Caco-2 (cell line): Measurements from ENCODE around the gene ADGRL3. TPM values are rescaled to one million over a fixed set of nuclear protein-coding genes. Genes with fewer than 3 reads are reported as not detected.

Experiments used
- BruUV-seq: library from RNA; stranded (reverse); fragments of 400-500 nt; replicated peaks from 2 replicates; lab custom pipeline; 2021; lab: Mats Ljungman, UMichigan
- CTCF ChIA-PET: fragments of 300-600 bp; sonication (Branson Sonifier 250); formaldehyde crosslinking; loops from one replicate; lab custom pipeline; 2022; ENCODE audit warnings: antibody characterized with exemption; lab: Charles Lee
- POLR2A ChIA-PET: fragments of 300-600 bp; sonication (Branson Sonifier 250); formaldehyde crosslinking; loops from one replicate; lab custom pipeline; 2022; ENCODE audit warnings: antibody characterized with exemption; lab: Charles Lee
- DNase-seq, 2 experiments: peaks; one replicate each; pipeline versions ENCODE4 v3.0.0 to v3.0.0-alpha.2; 2020 to 2022
- H3K27me3 ChIP-seq: replicated peaks from 2 replicates; pipeline ENCODE4 v1.6.0; 2011; ENCODE audit warnings: low read length; ENCODE audit not compliant: control insufficient read depth, insufficient read depth
- H3K36me3 ChIP-seq: 2 replicates; pipeline ENCODE4 v1.5.1; 2011; ENCODE audit warnings: low read length; ENCODE audit not compliant: control insufficient read depth, insufficient read depth
- H3K4me1 ChIP-seq: fragments of 250-450 bp; sonication (Bioruptor Pico); 2 replicates; pipeline ENCODE4 v1.5.1; 2020; ENCODE audit warnings: mild to moderate bottlenecking
- H3K4me3 ChIP-seq: 2 replicates; pipeline ENCODE4 v1.5.1; 2011; ENCODE audit warnings: low read depth, mild to moderate bottlenecking, control low read depth, low read length
- H3K9me3 ChIP-seq: fragments of 250-450 bp; sonication (Bioruptor Pico); 2 replicates; pipeline ENCODE4 v1.5.1; 2020; ENCODE audit warnings: mild to moderate bottlenecking, moderate library complexity
- H3K27ac Mint-ChIP-seq: one replicate; pipeline ENCODE4 v1.8.0; 2022; ENCODE audit warnings: mixed read lengths; ENCODE audit not compliant: unreplicated experiment
- H3K27me3 Mint-ChIP-seq: one replicate; pipeline ENCODE4 v1.8.0; 2022; ENCODE audit warnings: mixed read lengths; ENCODE audit not compliant: insufficient read depth, unreplicated experiment
- H3K36me3 Mint-ChIP-seq: one replicate; pipeline ENCODE4 v1.8.0; 2022; ENCODE audit warnings: mild to moderate bottlenecking, mixed read lengths; ENCODE audit not compliant: insufficient read depth, unreplicated experiment
- H3K4me1 Mint-ChIP-seq: one replicate; pipeline ENCODE4 v1.8.0; 2022; ENCODE audit warnings: low read depth, mixed read lengths; ENCODE audit not compliant: unreplicated experiment
- H3K4me3 Mint-ChIP-seq: one replicate; pipeline ENCODE4 v1.8.0; 2022; ENCODE audit warnings: mild to moderate bottlenecking, moderate library complexity, mixed read lengths; ENCODE audit not compliant: unreplicated experiment
- H3K9me3 Mint-ChIP-seq: one replicate; pipeline ENCODE4 v1.8.0; 2022; ENCODE audit warnings: mixed read lengths; ENCODE audit not compliant: unreplicated experiment
- CTCF ChIP-seq, 2 experiments: fragments of 200-600 bp in 1 of 2; IDR thresholded peaks; 1 replicate in 1 of 2; 2 replicates in 1 of 2; pipeline versions ENCODE4 v1.5.1 to v1.8.0; 2011 to 2022; ENCODE audit warnings: antibody characterized with exemption in 1 of 2, control low read depth in 1 of 2, inconsistent platforms in 1 of 2, low read depth in 1 of 2, low read length in 1 of 2, mild to moderate bottlenecking in 1 of 2, moderate library complexity in 1 of 2; ENCODE audit not compliant: insufficient read depth in 1 of 2, severe bottlenecking in 1 of 2, unreplicated experiment in 1 of 2
- intact Hi-C: fragments of 100-400 bp; cut with micrococcal nuclease; formaldehyde crosslinking; loops from one replicate; pipeline ENCODE4 v1.10.0; 2022; ENCODE audit not compliant: unreplicated experiment
- total RNA-seq: library from RNA; stranded (reverse); gene quantifications from 2 replicates; pipeline ENCODE4 v1.2.3, GENCODE V29; 2022

Gene ADGRL3
- total RNA-seq, 1 experiment from 2014 or later, result 1.5 TPM

- Histone ChIP-seq H3K4me1 (no peaks in the 10 kb centered on the region), H3K27me3 (no peaks in the 10 kb centered on the region), H3K36me3 (no peaks in the 10 kb centered on the region), H3K9me3 (no peaks in the 10 kb centered on the region), H3K4me3 (no peak overlapping the region)
- no TSS peak for BruUV-seq
- Mint-ChIP-seq H3K4me3 (no peak overlapping the region), H3K36me3 (no peaks in the 10 kb centered on the region), H3K9me3 (no peaks in the 10 kb centered on the region), H3K27me3 (no peaks in the 10 kb centered on the region), H3K27ac (no peak overlapping the region), H3K4me1 (no peaks in the 10 kb centered on the region)
- intact Hi-C loops, result no loop called here
- CTCF ChIA-PET, result no interaction called here
- no peak for DNase-seq
- no peak for TF ChIP-seq CTCF (IDR thresholded peaks at IDR 0.05; ENCODE audit: insufficient read depth in 1 of 2, low read depth in 1 of 2, low read length in 1 of 2, severe bottlenecking in 1 of 2, unreplicated experiment in 1 of 2)
- POLR2A ChIA-PET, result no interaction called here
Observed at GRCh38 chr4:62117886-62118285, 917.8 kb downstream of the ADGRL3 start.

GRCh38 chr4:62118558-62118957 is 918.4 kb downstream of the ADGRL3 start:
- no peak for TF ChIP-seq CTCF (IDR thresholded peaks at IDR 0.05; ENCODE audit: insufficient read depth in 1 of 2, low read depth in 1 of 2, low read length in 1 of 2, severe bottlenecking in 1 of 2, unreplicated experiment in 1 of 2)
- no peaks in the 10 kb centered on the region for H3K4me1 ChIP-seq
- no peaks in the 10 kb centered on the region for H3K27me3 ChIP-seq
- H3K4me1 Mint-ChIP-seq, result no peaks in the 10 kb centered on the region
- ChIA-PET POLR2A (no interaction called here), CTCF (no interaction called here)
- intact Hi-C loops, result no loop called here
- H3K36me3 Mint-ChIP-seq, result no peaks in the 10 kb centered on the region
- no peaks in the 10 kb centered on the region for H3K9me3 ChIP-seq
- H3K27me3 Mint-ChIP-seq, result no peaks in the 10 kb centered on the region
- no peak overlapping the region for H3K4me3 Mint-ChIP-seq
- H3K27ac Mint-ChIP-seq, result no peak overlapping the region
- no peak overlapping the region for H3K4me3 ChIP-seq
- no peaks in the 10 kb centered on the region for H3K9me3 Mint-ChIP-seq
- BruUV-seq, result no TSS peak
- no peaks in the 10 kb centered on the region for H3K36me3 ChIP-seq
- no peak for DNase-seq

GRCh38 chr4:62119195-62119594 is 919.1 kb downstream of the ADGRL3 start:
- Mint-ChIP-seq H3K4me3 (no peak overlapping the region), H3K27ac (no peak overlapping the region), H3K4me1 (no peaks in the 10 kb centered on the region), H3K36me3 (no peaks in the 10 kb centered on the region), H3K9me3 (no peaks in the 10 kb centered on the region), H3K27me3 (no peaks in the 10 kb centered on the region)
- H3K9me3 ChIP-seq, result no peaks in the 10 kb centered on the region
- no peak for TF ChIP-seq CTCF (IDR thresholded peaks at IDR 0.05; ENCODE audit: insufficient read depth in 1 of 2, low read depth in 1 of 2, low read length in 1 of 2, severe bottlenecking in 1 of 2, unreplicated experiment in 1 of 2)
- H3K36me3 ChIP-seq, result no peaks in the 10 kb centered on the region
- POLR2A ChIA-PET, result no interaction called here
- no peak overlapping the region for H3K4me3 ChIP-seq
- no peaks in the 10 kb centered on the region for H3K4me1 ChIP-seq
- intact Hi-C loops, result no loop called here
- no peak for DNase-seq
- BruUV-seq, result no TSS peak
- CTCF ChIA-PET, result no interaction called here
- no peaks in the 10 kb centered on the region for H3K27me3 ChIP-seq
